Breast epithelium (tissue), 3 donors: ENCODE measurements around the gene PDSS1.

ENCODE experiments used
- POLR2A ChIP-seq: fragments of 450-650 bp; IDR thresholded peaks from one replicate; pipeline ENCODE4 v1.6.1; 2016; ENCODE audit warnings: antibody characterized with exemption, mild to moderate bottlenecking, moderate library complexity
- POLR2AphosphoS5 ChIP-seq, 3 donors: sonication (generic); formaldehyde crosslinking; IDR thresholded peaks; one replicate each; pipeline ENCODE4 v1.6.1; 2017; ENCODE audit warnings: antibody characterized with exemption in 3 of 3
- TF ChIP-seq, protein P1 (sequence below), 3 donors: fragments of 450-650 bp; IDR thresholded peaks; one replicate each; pipeline ENCODE4 v1.5.1; 2016 to 2017; ENCODE audit warnings: antibody characterized with exemption in 3 of 3, mild to moderate bottlenecking in 3 of 3, moderate library complexity in 3 of 3

DNA sequence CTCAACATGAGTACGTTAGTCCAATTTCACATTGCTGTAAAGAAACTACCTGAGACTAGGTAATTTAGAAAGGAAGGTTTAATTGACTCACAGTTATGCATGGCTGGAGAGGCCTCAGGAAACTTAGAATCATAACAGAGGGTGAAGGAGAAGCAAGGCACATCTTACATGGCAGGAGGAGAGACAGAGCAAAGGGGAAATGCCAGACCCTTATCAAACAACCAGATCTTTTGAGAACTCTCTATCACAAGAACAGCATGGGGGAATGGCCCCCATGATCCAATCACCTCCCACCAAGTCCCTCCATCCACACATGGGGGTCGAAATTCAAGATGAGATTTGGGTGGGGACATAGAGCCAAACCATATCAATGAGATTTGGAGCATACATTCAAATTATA lies 34.6 kb upstream of the PDSS1 start:
- TF ChIP-seq, protein P1, sequence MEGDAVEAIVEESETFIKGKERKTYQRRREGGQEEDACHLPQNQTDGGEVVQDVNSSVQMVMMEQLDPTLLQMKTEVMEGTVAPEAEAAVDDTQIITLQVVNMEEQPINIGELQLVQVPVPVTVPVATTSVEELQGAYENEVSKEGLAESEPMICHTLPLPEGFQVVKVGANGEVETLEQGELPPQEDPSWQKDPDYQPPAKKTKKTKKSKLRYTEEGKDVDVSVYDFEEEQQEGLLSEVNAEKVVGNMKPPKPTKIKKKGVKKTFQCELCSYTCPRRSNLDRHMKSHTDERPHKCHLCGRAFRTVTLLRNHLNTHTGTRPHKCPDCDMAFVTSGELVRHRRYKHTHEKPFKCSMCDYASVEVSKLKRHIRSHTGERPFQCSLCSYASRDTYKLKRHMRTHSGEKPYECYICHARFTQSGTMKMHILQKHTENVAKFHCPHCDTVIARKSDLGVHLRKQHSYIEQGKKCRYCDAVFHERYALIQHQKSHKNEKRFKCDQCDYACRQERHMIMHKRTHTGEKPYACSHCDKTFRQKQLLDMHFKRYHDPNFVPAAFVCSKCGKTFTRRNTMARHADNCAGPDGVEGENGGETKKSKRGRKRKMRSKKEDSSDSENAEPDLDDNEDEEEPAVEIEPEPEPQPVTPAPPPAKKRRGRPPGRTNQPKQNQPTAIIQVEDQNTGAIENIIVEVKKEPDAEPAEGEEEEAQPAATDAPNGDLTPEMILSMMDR (IDR thresholded peaks at IDR 0.05), result no peak
- TF ChIP-seq POLR2AphosphoS5 (IDR thresholded peaks at IDR 0.05) (no peak), POLR2A (no peak)
